HL-60/S4 (cell line): ENCODE results near the gene SIPA1.
"Not testable (repeated sequence)": the region's sequence is repeated elsewhere in the genome, so short reads cannot be mapped to it uniquely, and the experiment has no call there.

Experiments used
- in situ Hi-C: fragments of 300-500 bp; cut with MboI; formaldehyde crosslinking; loops from 2 replicates; pipeline ENCODE4 v1.14.3; 2022; ENCODE audit warnings: low sequenced_read_pairs

SIPA1 gene

DNA sequence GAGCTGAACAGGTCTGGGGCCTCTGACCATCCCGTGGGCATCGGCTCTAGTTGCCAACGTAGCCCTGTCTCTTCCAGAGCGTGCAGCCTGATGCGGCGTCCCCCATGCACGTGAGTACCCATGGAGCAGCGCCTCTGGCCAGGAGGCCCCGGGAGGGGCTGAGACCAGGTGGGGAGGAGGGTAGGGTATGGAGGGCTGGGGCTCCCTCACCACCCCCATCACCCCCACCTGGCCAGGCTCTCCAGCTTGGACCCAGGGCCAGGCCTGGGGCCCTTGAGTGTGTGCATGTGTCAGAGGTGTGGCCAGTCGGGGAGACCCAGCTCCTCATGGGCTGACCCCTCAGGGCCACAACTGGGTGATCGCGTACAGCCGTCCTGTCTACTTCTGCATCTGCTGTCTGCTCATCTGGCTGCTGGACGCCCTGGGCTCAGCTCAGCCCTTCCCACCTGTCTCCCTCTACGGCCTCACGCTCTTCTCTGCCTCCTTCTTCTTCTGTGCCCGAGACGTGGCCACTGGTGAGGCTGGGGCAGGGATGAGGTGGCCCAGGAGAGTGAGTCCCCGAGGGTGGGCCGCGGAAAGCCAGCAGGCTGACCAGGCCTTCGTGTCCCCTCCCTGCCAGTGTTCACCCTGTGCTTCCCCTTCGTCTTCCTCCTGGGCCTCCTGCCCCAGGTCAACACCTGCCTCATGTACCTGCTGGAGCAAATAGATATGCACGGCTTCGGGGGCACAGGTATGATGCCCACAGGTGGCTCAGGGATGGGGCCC lies 13.9 kb upstream of the SIPA1 start:
- in situ Hi-C loops: no loop called here

DNA sequence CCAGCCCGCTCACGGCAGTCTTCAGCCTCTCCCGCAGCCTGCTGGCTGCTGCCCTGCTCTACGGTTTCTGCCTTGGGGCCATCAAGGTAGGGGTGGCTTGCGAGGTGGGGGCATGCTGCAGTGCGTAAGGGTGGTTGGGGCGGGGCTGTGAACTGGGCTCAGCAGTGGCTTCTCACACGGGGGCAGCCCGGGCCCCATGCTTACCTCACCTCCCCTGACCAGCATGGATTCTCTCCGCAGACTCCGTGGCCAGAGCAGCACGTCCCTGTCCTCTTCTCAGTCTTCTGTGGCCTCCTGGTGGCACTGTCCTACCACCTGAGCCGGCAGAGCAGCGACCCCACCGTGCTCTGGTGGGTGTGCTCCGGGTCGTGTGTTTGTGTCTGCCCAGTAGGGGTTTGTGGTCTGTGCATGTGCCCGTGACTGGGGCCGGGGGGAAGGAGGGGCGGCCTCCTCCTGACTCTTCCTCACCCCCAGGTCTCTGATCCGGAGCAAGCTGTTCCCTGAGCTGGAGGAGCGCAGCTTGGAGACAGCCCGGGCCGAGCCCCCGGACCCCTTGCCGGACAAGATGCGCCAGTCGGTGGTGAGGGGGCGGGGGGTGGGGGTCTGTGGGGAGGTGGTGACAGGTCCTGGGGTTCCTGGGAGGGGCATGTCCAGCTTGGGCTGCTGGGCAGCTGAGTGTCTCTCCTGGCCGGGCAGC lies 12.8 kb upstream of the SIPA1 start:
- in situ Hi-C loops: no loop called here

- in situ Hi-C loops: no loop called here
Observed at GRCh38 chr11:65625628-65626342, 12.1 kb upstream of the SIPA1 start.

- in situ Hi-C loops: no loop called here
Observed at GRCh38 chr11:65627202-65627601, 10.7 kb upstream of the SIPA1 start.

GRCh38 chr11:65629579-65629978 lies 8.3 kb upstream of the SIPA1 start:
- in situ Hi-C loops: no loop called here

DNA sequence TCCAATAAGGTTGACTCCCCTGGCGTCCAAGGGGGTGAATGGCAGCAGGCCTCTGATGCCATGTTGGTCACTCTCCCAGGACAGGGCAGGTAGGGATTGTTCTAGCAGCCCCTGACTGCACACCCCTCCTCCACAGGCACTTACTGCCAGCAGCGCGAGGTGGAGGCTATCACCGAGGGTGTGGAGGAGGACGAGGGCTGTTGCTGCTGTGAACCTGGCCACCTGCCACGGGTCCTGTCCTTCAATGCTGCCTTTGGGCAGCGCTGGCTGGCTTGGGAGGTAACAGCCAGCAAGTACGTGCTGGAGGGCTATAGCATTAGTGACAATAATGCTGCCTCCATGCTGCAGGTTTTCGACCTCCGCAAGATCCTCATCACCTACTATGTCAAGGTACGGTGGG lies 7.7 kb upstream of the SIPA1 start:
- in situ Hi-C loops: no loop called here

DNA sequence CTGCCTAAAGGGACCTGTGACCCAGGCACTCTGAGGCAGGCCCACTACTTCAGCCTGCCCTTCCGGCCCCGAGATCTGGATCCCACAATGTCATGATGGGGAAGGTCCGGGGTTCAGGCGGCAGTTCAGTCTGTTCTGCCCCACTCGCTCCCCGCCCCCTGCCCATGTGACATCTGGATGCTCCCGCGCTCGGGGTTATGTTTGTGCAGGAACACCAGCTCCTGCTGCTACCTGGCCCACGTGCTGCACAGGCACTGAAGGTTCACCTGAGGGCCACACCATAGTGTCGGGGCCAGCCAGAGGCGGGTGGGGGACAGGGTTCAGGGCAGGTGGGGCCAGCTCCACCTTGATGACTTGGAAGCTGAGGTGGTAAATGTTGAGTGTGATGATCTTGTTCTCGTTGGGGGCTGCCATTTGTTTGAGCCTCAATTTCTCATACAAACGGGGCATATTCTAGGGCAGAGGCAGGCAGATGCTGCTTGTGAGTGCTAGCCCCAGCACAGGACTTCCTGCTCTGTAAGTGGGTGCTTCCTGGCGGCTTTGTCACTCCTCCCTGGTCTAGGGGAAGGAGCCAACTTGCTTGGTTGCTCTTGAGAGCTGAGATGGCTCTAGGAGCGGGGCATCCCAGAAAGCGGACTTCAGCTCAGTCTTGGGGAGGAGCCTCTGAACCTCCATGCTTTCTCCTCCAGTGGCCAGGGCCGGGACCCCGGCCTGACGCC lies 4.4 kb upstream of the SIPA1 start:
- in situ Hi-C loops: no loop called here

GRCh38 chr11:65634109-65634436 lies 3.8 kb upstream of the SIPA1 start:
- in situ Hi-C loops: no loop called here

- in situ Hi-C loops: no loop called here
Observed at GRCh38 chr11:65634440-65634839, 3.5 kb upstream of the SIPA1 start.

DNA sequence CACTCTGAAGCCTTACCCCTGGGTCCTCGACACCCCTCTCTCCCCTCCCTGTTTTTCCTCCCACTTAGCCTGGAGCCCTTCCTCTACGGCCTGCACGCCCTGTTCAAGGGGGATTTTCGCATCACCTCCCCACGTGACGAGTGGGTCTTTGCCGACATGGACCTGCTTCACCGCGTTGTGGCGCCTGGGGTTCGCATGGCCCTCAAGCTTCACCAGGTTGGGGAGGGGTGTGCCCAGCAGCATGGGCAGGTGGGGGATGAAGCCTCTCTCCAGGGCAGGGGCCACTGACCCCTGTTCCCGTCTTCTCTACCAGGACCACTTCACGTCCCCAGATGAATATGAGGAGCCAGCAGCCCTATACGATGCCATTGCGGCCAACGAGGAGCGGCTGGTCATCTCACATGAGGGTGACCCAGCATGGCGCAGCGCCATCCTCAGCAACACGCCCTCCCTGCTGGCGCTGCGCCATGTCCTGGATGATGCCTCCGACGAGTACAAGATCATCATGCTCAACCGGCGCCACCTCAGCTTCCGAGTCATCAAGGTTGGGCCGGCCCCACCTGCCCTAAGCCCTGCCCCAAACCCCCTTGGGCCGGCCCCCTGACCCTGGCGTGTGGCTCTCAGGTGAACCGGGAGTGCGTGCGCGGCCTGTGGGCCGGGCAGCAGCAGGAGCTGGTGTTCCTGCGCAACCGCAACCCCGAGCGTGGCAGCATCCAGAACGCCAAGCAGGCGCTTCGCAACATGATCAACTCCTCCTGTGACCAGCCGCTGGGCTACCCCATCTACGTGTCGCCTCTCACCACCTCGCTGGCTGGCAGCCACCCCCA lies 2.8 kb upstream of the SIPA1 start:
- in situ Hi-C loops: no loop called here

DNA sequence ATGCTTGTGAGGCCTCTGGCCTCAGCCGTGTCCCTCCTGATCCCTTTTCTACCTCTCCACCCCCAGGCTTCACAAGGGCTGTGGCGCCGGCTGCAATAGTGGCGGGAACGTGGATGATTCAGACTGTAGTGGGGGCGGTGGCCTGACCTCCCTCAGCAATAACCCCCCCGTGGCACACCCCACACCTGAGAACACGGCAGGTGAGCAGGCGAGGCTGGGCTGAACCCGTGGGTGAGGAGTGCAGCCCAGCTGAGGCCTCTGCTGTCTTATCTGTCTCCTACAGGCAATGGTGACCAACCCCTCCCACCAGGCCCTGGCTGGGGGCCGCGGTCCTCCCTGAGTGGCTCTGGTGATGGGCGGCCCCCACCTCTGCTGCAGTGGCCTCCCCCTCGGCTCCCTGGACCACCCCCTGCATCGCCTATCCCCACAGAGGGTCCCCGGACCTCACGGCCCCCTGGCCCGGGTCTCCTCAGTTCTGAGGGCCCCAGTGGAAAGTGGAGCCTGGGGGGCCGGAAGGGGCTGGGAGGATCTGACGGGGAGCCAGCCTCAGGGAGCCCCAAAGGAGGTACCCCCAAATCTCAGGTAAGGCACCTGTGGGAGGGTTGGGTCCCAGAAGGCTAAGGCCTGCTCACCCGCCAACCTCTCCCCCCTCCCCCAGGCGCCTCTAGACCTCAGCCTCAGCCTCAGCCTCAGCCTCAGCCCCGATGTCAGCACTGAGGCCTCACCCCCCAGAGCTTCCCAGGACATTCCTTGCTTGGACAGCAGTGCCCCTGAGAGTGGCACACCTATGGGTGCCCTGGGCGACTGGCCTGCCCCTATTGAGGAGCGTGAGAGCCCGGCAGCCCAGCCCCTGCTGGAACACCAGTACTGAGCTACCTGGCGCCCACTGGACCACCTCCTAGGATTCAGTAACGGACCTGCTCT lies 1.5 kb upstream of the SIPA1 start:
- in situ Hi-C loops: no loop called here

DNA sequence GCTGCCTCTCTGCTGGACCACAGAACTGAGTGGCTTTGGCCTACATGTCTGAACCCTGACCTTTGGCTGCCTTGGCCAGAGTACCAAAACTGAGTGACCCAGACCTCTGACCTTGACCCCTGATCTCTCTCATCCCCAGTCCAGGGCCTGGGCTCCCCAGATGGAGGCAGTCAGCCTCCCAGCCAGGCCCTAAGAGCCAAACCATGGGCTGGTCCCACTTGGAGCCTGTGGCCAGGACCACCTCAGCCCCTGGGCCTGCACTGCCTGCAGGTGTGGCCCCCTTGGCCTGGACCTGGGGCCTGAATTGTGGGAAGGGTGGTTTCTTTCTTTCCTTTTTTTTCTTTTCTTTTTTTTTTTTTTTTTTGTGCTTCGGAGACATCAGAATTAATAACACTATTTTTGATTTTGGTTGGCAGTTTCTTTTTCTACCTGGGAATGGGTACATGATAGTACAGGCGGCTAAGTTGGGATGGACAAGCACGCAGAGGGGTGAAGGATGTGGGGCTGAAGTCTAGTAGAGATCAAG lies 806 bp upstream of the SIPA1 start:
- in situ Hi-C loops: no loop called here

DNA sequence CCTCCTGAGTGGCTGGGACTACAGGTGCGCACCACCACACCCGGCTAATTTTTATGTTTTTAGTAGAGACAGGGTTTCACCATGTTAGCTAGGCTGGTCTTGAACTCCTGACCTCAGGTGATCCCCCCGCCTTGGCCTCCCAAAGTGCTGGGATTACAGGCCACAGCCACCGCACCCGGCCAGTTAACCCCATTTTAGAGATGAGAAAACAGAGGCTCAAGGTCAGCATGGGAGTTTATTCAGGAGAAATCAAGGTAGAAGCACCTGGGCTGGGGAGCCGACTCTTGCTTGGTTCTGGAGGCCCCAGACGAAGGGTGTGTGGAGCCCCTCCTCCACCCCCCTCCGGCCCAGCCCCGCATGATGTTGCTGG lies 1.3 kb downstream of the SIPA1 start:
- in situ Hi-C loops: not testable (repeated sequence)

- in situ Hi-C loops: no loop called here
Observed at GRCh38 chr11:65639623-65640482, 2.0 kb downstream of the SIPA1 start.

DNA sequence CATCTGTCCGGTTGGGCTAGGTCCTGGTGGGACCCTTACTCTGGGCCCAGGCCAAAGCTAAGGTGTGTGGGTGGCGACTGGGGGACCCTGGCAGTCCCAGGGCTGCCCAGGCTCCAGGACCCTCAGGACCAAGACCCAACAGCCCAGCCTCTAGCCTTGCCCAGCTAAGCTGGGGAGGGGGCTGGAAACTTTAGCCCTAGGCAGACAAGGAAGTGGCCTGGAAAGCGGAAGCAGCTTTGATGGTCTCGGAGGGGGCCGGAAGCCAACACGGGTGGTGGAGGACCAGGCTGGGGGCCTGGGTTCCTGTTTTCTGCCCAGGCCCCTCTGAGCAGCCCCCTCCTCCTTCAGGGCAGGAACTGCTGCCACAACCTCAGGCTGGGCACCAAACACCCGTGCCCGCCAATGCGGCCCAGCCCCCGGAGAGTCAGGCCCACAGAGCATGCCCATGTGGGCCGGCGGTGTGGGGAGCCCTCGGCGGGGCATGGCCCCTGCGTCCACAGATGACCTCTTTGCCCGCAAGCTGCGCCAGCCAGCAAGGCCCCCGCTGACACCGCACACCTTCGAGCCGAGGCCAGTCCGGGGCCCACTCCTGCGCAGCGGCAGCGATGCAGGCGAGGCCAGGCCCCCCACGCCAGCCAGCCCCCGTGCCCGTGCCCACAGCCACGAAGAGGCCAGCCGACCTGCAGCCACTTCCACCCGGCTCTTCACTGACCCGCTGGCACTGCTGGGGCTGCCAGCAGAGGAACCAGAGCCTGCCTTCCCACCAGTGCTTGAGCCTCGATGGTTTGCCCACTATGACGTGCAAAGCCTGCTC lies 2.8 kb downstream of the SIPA1 start:
- in situ Hi-C loops: no loop called here

DNA sequence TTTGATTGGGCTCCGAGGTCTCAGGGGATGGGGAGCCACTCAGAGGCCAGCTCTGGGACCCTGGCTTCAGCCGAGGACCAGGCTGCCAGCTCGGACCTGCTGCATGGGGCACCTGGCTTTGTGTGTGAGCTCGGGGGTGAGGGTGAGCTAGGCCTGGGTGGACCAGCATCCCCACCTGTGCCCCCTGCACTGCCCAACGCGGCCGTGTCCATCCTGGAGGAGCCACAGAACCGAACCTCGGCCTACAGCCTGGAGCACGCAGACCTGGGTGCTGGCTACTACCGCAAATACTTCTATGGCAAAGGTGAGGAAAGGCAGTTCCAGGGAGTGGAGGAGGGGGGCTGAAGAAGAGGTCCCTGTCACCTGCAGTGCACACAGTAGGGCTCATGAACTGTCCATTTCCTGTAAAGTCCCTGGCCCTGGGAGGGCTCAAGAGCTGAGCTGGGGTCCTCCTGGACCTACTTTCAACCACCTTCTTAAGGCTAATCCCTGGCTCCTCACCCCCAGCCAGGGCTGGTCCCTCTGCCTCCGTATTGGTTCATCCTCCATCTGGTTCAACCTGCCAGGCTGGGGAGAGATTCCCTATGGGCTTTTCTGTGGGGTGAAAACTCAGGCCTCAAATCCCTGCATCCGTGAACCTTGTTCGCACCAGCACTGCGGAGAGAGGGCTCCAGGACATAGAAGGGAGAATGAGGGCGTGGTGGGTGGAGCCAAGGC lies 3.6 kb downstream of the SIPA1 start:
- in situ Hi-C loops: no loop called here
